B cell (primary cell): ENCODE results near the gene PSAPL1. TPM values are rescaled to one million over a fixed set of nuclear protein-coding genes. Genes with fewer than 3 reads are reported as not detected.

Experiments used
- ATAC-seq: fragments of 200-7000 bp; cut with Tn5 transposase; one replicate; pipeline ENCODE4 v1.10.0; 2021; ENCODE audit warnings: low read depth, mild to moderate bottlenecking, moderate number of reproducible peaks, moderate library complexity
- CTCF ChIA-PET: fragments of 350-600 bp; sonication (Branson Sonifier 250); formaldehyde crosslinking; loops from one replicate; lab custom pipeline; 2021; ENCODE audit warnings: antibody characterized with exemption, inconsistent platforms; lab: Charles Lee
- POLR2A ChIA-PET: fragments of 350-600 bp; sonication (Branson Sonifier 250); formaldehyde crosslinking; loops from one replicate; lab custom pipeline; 2021; ENCODE audit warnings: antibody characterized with exemption; lab: Charles Lee
- DNase-seq: peaks from one replicate; pipeline ENCODE4 v3.0.0; 2013
- H2AFZ ChIP-seq: 2 replicates; pipeline ENCODE4 v1.6.1; 2012; ENCODE audit warnings: mild to moderate bottlenecking, low read depth, low read length; ENCODE audit not compliant: insufficient read depth, poor library complexity, severe bottlenecking
- H3K27ac ChIP-seq, 2 donors: 1 replicate in 1 of 2; 2 replicates in 1 of 2; pipeline ENCODE4 v1.5.1; 2012 to 2013; ENCODE audit warnings: low read length in 2 of 2, mild to moderate bottlenecking in 2 of 2, moderate library complexity in 1 of 2
- H3K27me3 ChIP-seq, 4 experiments: fragments of 200-600 bp in 1 of 4; sonication (generic) in 1 of 4; replicated peaks in 1 of 4; 1 replicate in 2 of 4; 2 replicates in 2 of 4; pipeline versions ENCODE4 v1.6.1 to v1.7.0; 2013 to 2016; ENCODE audit warnings: low read length in 3 of 4, mild to moderate bottlenecking in 2 of 4, mixed read lengths in 1 of 4, moderate library complexity in 1 of 4; ENCODE audit not compliant: insufficient read depth in 4 of 4, control insufficient read depth in 3 of 4; ENCODE audit errors: control extremely low read depth in 1 of 4
- H3K36me3 ChIP-seq, 2 experiments: replicated peaks in 1 of 2; 1 replicate in 1 of 2; 2 replicates in 1 of 2; pipeline versions ENCODE4 v1.6.1 to v1.7.1; 2013; ENCODE audit warnings: low read length in 1 of 2; ENCODE audit not compliant: insufficient read depth in 2 of 2, control insufficient read depth in 1 of 2; ENCODE audit errors: control extremely low read depth in 1 of 2, extremely low read depth in 1 of 2
- H3K4me1 ChIP-seq, 2 donors: fragments of 200-600 bp in 1 of 2; sonication (generic) in 1 of 2; 1 replicate in 1 of 2; 2 replicates in 1 of 2; pipeline versions ENCODE4 v1.5.1 to v1.6.1; 2013 to 2017; ENCODE audit warnings: low read length in 2 of 2; ENCODE audit not compliant: control insufficient read depth in 2 of 2, insufficient read depth in 2 of 2
- H3K4me2 ChIP-seq: replicated peaks from 2 replicates; pipeline ENCODE3; 2012; ENCODE audit warnings: mild to moderate bottlenecking, low read depth, low read length; ENCODE audit not compliant: poor library complexity, severe bottlenecking
- H3K4me3 ChIP-seq, 5 experiments: fragments of 200-600 bp in 1 of 5; sonication (generic) in 1 of 5; 1 replicate in 3 of 5; 2 replicates in 2 of 5; pipeline versions ENCODE4 v1.5.1 to v1.7.0; 2011 to 2016; ENCODE audit warnings: low read length in 4 of 5, mild to moderate bottlenecking in 4 of 5, low read depth in 2 of 5, control low read depth in 1 of 5, moderate library complexity in 1 of 5; ENCODE audit not compliant: insufficient read depth in 1 of 5; ENCODE audit errors: control extremely low read depth in 1 of 5, extremely low read depth in 1 of 5
- H3K79me2 ChIP-seq: fragments of 200-600 bp; sonication (generic); one replicate; pipeline ENCODE4 v1.6.0; 2016; ENCODE audit warnings: low read length; ENCODE audit not compliant: control insufficient read depth, insufficient read depth
- H3K9ac ChIP-seq: fragments of 200-600 bp; sonication (generic); 2 replicates; pipeline ENCODE4 v1.6.1; 2017; ENCODE audit warnings: mild to moderate bottlenecking, low read length, moderate library complexity
- H3K9me3 ChIP-seq, 3 donors: one replicate each; pipeline versions ENCODE4 v1.6.1 to v1.7.1; 2013; ENCODE audit warnings: low read length in 2 of 3; ENCODE audit not compliant: control insufficient read depth in 2 of 3, insufficient read depth in 1 of 3; ENCODE audit errors: control extremely low read depth in 1 of 3
- H4K20me1 ChIP-seq: 2 replicates; pipeline ENCODE4 v1.6.0; 2012; ENCODE audit warnings: mild to moderate bottlenecking, low read length; ENCODE audit not compliant: insufficient read depth, control insufficient read depth, poor library complexity, severe bottlenecking
- H3K27ac Mint-ChIP-seq: one replicate; pipeline ENCODE4 v1.8.0; 2021; ENCODE audit warnings: mixed read lengths
- H3K27me3 Mint-ChIP-seq: one replicate; pipeline ENCODE4 v1.8.0; 2021; ENCODE audit warnings: mixed read lengths
- H3K4me1 Mint-ChIP-seq: one replicate; pipeline ENCODE4 v1.8.0; 2021; ENCODE audit warnings: mixed read lengths
- H3K4me3 Mint-ChIP-seq: one replicate; pipeline ENCODE4 v1.8.0; 2021; ENCODE audit warnings: mixed read lengths
- H3K9me3 Mint-ChIP-seq: one replicate; pipeline ENCODE4 v1.8.0; 2022; ENCODE audit warnings: mixed read lengths; ENCODE audit not compliant: insufficient read depth
- CTCF ChIP-seq: fragments of 200-600 bp; IDR thresholded peaks from one replicate; pipeline ENCODE4 v1.8.0; 2022; ENCODE audit warnings: antibody characterized with exemption, mild to moderate bottlenecking
- EZH2 ChIP-seq: IDR thresholded peaks from 2 replicates; pipeline ENCODE4 v1.6.1; 2012; ENCODE audit warnings: borderline replicate concordance, low read depth, mild to moderate bottlenecking, moderate library complexity, low read length; ENCODE audit not compliant: insufficient read depth, poor library complexity, severe bottlenecking
- WGBS: methylation state at CpG from one replicate; pipeline ENCODE4 v1.1.5; 2013; ENCODE audit warnings: missing lambda C conversion rate; ENCODE audit not compliant: insufficient coverage; 5-methylcytosine and 5-hydroxymethylcytosine counted together
- intact Hi-C: fragments of 100-400 bp; cut with micrococcal nuclease; formaldehyde crosslinking; loops from one replicate; pipeline ENCODE4 v1.10.0; 2022
- polyA plus RNA-seq: library from polyadenylated mRNA; depleted of rRNA; stranded (reverse); fragments of >200 nt; gene quantifications from 2 replicates; pipeline ENCODE4 v1.2.3, GENCODE V29; 2012
- total RNA-seq, 2 donors: library from RNA; stranded (reverse); fragments of 120-200 nt in 1 of 2; gene quantifications; 1 replicate in 1 of 2; 2 replicates in 1 of 2; pipeline versions ENCODE4 v1.2.3 to v1.2.4, GENCODE V29; 2013 to 2022

PSAPL1 gene
- total and polyA plus RNA-seq, 2 donors (not counting 1 experiment from before 2014, with no cell fraction given), result not detected

DNA sequence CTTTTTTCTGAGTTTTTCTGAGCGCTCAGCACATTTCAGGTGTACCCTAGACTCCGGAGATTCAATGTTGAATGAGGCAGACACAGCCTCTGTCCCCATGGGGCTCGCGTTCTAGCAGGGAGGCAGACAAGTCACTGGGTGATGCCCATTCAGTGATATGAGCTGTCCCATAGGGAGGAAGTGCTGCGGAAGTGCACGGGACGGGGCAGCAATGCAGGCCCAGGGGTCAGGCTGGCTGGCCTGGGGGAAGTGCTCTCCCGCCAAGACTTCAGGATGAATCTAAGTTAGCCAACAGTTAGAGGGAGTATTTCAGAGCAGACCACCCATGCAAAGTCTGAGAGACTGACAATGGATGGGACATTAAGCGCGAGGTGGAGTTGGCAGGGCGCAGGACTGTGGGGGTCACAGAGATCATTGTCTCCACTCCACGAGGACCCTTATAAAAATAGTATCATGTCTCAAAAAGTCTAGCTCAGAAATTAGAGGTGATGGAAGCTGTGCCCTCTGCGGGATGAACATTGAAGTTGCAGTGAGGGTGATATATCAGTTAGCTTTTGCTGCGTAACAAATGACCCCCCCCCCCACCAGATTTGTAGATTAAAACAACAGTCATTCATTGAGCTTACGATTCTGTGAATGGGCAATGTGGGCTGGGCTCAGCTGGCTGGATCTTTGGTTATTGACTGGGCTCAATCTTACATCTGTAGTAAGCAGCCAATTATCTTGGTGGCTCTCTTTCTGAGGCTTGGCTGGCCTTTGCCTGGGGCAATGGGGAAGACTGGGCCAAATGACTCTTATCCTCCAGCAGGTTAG lies 16.4 kb downstream of the PSAPL1 start:
- Mint-ChIP-seq H3K4me3 (no peak overlapping the region), H3K9me3 (peaks cover 6% of the 10 kb centered on the region), H3K27ac (no peak overlapping the region), H3K27me3 (peaks cover 15% of the 10 kb centered on the region), H3K4me1 (no peaks in the 10 kb centered on the region)
- H3K9ac ChIP-seq, result no peak overlapping the region
- peaks cover 0 to 4% (median 0%) of the 10 kb centered on the region in 4 experiments for H3K27me3 ChIP-seq
- TF ChIP-seq EZH2 (no peak), CTCF (no peak)
- no peaks in the 10 kb centered on the region for H4K20me1 ChIP-seq
- CTCF ChIA-PET, result interaction anchor here (1.4 kb wide), 1 partner anchor 13 kb away, joined by 3 read pairs; no protein-coding TSS in a partner anchor
- peaks cover 0 to 26% (median 0%) of the 10 kb centered on the region in 3 donors for H3K9me3 ChIP-seq
- ATAC-seq, result no peak
- no peak overlapping the region for H2AFZ ChIP-seq
- no peak overlapping the region for H3K4me3 ChIP-seq
- 90% methylated on average over 10 of the region's 15 CpGs for WGBS
- H3K4me2 ChIP-seq, result no peak overlapping the region
- no peaks in the 10 kb centered on the region for H3K36me3 ChIP-seq
- no peak overlapping the region for H3K27ac ChIP-seq
- POLR2A ChIA-PET, result no interaction called here
- no peaks in the 10 kb centered on the region for H3K4me1 ChIP-seq
- no peaks in the 10 kb centered on the region for H3K79me2 ChIP-seq
- no peak for DNase-seq
- intact Hi-C loops, result no loop called here

DNA sequence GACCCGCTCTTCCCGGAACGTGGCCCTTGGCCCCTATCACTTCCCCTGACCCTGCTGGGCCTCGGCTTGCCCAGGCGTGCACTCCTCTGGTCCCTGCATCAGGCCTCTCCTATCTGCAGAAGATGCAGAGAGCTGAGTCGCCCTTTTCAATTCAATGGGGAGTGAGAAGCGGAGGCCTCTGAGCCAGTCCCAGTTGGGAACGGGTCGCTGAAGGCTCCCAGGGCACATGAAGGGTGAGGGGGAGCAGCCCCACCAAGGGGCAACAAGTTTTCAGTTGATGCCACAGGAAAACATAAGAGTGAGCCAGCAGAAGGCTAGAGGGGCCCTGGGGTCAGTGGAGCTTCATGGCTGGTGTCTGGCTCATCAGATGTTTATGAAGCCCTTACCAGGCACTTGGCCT lies 17.1 kb downstream of the PSAPL1 start:
- POLR2A ChIA-PET, result no interaction called here
- intact Hi-C loops, result no loop called here
- no peak for DNase-seq

More for the DNA sequence above, 17.1 kb downstream of the PSAPL1 start:
- Histone ChIP-seq H3K4me3 (no peak overlapping the region), H3K4me1 (no peaks in the 10 kb centered on the region), H3K4me2 (no peak overlapping the region), H3K9ac (no peak overlapping the region), H4K20me1 (no peaks in the 10 kb centered on the region), H3K27ac (no peak overlapping the region), H3K27me3 (peaks cover 0 to 4% (median 0%) of the 10 kb centered on the region in 4 experiments), H2AFZ (no peak overlapping the region), H3K79me2 (no peaks in the 10 kb centered on the region), H3K9me3 (peaks cover 0 to 28% (median 0%) of the 10 kb centered on the region in 3 donors), H3K36me3 (no peaks in the 10 kb centered on the region)
- CTCF ChIA-PET, result interaction anchor here (1.4 kb wide), 1 partner anchor 12 kb away, joined by 3 read pairs; no protein-coding TSS in a partner anchor
- Mint-ChIP-seq H3K4me3 (no peak overlapping the region), H3K4me1 (no peaks in the 10 kb centered on the region), H3K9me3 (peaks cover 6% of the 10 kb centered on the region), H3K27ac (no peak overlapping the region), H3K27me3 (peaks cover 15% of the 10 kb centered on the region)
- WGBS, result 86% methylated on average over 7 of the region's 9 CpGs
- no peak for ATAC-seq
- TF ChIP-seq CTCF (no peak), EZH2 (no peak)
